Neural progenitor cell (in vitro differentiated cells): ENCODE data around the gene FRMD5. TPM values are rescaled to one million over a fixed set of nuclear protein-coding genes. Genes with fewer than 3 reads are reported as not detected.

Experiments
- DNase-seq: peaks from one replicate; pipeline ENCODE4 v3.0.0-alpha.2; 2016; ENCODE audit warnings: low spot score
- H2AFZ ChIP-seq: fragments of 200-600 bp; sonication (generic); replicated peaks from 2 replicates; pipeline ENCODE4 v1.6.1; 2016; ENCODE audit warnings: antibody characterized with exemption
- H3F3A ChIP-seq: fragments of 200-600 bp; sonication (generic); 2 replicates; pipeline ENCODE4 v1.6.1; 2016; ENCODE audit warnings: antibody characterized with exemption, low read depth
- H3K27ac ChIP-seq: fragments of 200-600 bp; sonication (generic); 2 replicates; pipeline ENCODE4 v1.5.1; 2016; ENCODE audit warnings: mild to moderate bottlenecking
- H3K27me3 ChIP-seq: fragments of 200-600 bp; sonication (generic); 2 replicates; pipeline ENCODE4 v1.6.1; 2016; ENCODE audit warnings: mild to moderate bottlenecking, moderate library complexity
- H3K36me3 ChIP-seq: fragments of 200-600 bp; sonication (generic); 2 replicates; pipeline ENCODE4 v1.5.1; 2016
- H3K4me1 ChIP-seq: fragments of 200-600 bp; sonication (generic); 2 replicates; pipeline ENCODE4 v1.6.1; 2016; ENCODE audit warnings: mixed run types
- H3K4me2 ChIP-seq: fragments of 200-600 bp; sonication (generic); 2 replicates; pipeline ENCODE4 v1.6.1; 2016
- H3K4me3 ChIP-seq: fragments of 200-600 bp; sonication (generic); 2 replicates; pipeline ENCODE4 v1.5.1; 2016
- H3K79me2 ChIP-seq: fragments of 200-600 bp; sonication (generic); 2 replicates; pipeline ENCODE4 v1.6.1; 2016; ENCODE audit warnings: low read depth
- H3K9ac ChIP-seq: fragments of 200-600 bp; sonication (generic); 2 replicates; pipeline ENCODE4 v1.6.1; 2016
- H3K9me3 ChIP-seq: fragments of 200-600 bp; sonication (generic); 2 replicates; pipeline ENCODE4 v1.5.1; 2016; ENCODE audit warnings: low read depth
- H4K20me1 ChIP-seq: fragments of 200-600 bp; sonication (generic); 2 replicates; pipeline ENCODE4 v1.6.1; 2016; ENCODE audit warnings: low read depth
- H3K27ac Mint-ChIP-seq: 3 replicates; pipeline ENCODE4 v1.8.0; 2021; ENCODE audit warnings: mixed read lengths
- H3K27me3 Mint-ChIP-seq: 2 replicates; pipeline ENCODE4 v1.8.0; 2022; ENCODE audit warnings: low read depth, mild to moderate bottlenecking, inconsistent platforms, moderate library complexity, mixed read lengths; ENCODE audit not compliant: insufficient read depth
- H3K36me3 Mint-ChIP-seq: 3 replicates; pipeline ENCODE4 v1.8.0; 2021; ENCODE audit warnings: mixed read lengths
- H3K4me1 Mint-ChIP-seq: 3 replicates; pipeline ENCODE4 v1.8.0; 2021; ENCODE audit warnings: mixed read lengths
- H3K4me3 Mint-ChIP-seq: 3 replicates; pipeline ENCODE4 v1.8.0; 2021; ENCODE audit warnings: mild to moderate bottlenecking, moderate library complexity, mixed read lengths
- H3K9me3 Mint-ChIP-seq: 3 replicates; pipeline ENCODE4 v1.8.0; 2020; ENCODE audit warnings: mixed read lengths
- EZH2 ChIP-seq: fragments of 200-600 bp; sonication (generic); IDR thresholded peaks from 2 replicates; pipeline ENCODE4 v1.6.1; 2017; ENCODE audit warnings: antibody characterized with exemption, mild to moderate bottlenecking, moderate library complexity
- EZH2phosphoT487 ChIP-seq: fragments of 200-600 bp; sonication (generic); IDR thresholded peaks from 2 replicates; pipeline ENCODE4 v1.6.1; 2017; ENCODE audit warnings: antibody characterized with exemption
- total RNA-seq: library from RNA; depleted of rRNA; stranded (reverse); fragments of >200 nt; gene quantifications from 2 replicates; pipeline ENCODE4 v1.2.3, GENCODE V29; 2015; ENCODE audit warnings: low replicate concordance
- TF ChIP-seq, protein P1 (sequence below): fragments of 200-600 bp; sonication (generic); IDR thresholded peaks from 2 replicates; pipeline ENCODE4 v1.5.1; 2017; ENCODE audit warnings: antibody characterized with exemption, mild to moderate bottlenecking

Gene FRMD5
- total RNA-seq, 1 donor from 2014 or later, result 10.1 TPM

DNA sequence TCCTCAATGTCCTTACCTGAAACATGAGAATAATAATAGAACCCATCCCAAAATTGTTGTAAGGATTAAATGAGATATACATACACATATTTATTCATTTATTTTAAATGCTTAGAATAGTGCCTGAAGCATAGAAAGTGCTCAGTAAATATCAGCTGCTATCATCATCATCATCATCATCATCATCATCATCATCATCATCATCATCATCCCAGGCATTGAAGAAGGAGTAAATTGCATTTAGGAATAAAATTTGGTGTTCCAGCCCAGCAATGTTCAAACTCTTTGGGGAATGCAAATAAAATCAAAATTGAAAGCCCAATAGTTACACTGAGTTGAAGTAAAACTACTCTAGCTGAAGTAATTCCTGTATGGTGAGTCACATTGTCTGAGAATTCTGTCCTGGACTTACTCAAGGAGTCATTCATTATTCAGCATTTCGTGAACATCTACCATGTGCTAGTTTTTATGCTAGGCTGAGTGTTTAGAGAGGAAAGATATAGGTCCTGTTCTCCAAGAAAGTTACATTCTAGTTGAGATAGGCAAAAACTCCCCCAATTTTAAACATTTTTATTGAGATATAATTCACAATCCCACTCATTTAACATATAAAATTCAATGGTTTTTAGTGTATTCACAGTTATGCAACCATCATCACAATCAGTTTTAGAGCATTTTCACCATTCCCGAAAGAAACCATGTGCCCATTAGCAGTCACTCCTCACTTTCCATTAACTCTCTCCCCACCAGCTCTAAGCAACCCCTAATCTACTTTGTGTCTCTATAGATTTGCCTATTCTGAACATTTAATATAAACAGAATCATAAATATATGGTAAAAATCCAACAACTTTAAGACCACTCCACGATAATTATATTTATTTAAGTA is 107.2 kb downstream of the FRMD5 start:
- H3K4me3 Mint-ChIP-seq, result no peak overlapping the region
- peaks cover 2% of the 10 kb centered on the region for H3K4me1 Mint-ChIP-seq
- Histone ChIP-seq H3F3A (no peaks in the 10 kb centered on the region), H3K4me3 (no peak overlapping the region), H3K27ac (no peak overlapping the region), H3K36me3 (no peaks in the 10 kb centered on the region), H3K9me3 (no peaks in the 10 kb centered on the region), H4K20me1 (no peaks in the 10 kb centered on the region), H3K4me1 (no peaks in the 10 kb centered on the region), H2AFZ (no peak overlapping the region), H3K9ac (no peak overlapping the region), H3K79me2 (no peaks in the 10 kb centered on the region), H3K4me2 (no peak overlapping the region), H3K27me3 (no peaks in the 10 kb centered on the region)
- no peak for DNase-seq
- TF ChIP-seq EZH2phosphoT487 (no peak), EZH2 (no peak)
- TF ChIP-seq, protein P1, sequence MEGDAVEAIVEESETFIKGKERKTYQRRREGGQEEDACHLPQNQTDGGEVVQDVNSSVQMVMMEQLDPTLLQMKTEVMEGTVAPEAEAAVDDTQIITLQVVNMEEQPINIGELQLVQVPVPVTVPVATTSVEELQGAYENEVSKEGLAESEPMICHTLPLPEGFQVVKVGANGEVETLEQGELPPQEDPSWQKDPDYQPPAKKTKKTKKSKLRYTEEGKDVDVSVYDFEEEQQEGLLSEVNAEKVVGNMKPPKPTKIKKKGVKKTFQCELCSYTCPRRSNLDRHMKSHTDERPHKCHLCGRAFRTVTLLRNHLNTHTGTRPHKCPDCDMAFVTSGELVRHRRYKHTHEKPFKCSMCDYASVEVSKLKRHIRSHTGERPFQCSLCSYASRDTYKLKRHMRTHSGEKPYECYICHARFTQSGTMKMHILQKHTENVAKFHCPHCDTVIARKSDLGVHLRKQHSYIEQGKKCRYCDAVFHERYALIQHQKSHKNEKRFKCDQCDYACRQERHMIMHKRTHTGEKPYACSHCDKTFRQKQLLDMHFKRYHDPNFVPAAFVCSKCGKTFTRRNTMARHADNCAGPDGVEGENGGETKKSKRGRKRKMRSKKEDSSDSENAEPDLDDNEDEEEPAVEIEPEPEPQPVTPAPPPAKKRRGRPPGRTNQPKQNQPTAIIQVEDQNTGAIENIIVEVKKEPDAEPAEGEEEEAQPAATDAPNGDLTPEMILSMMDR, result no peak
- no peaks in the 10 kb centered on the region for H3K27me3 Mint-ChIP-seq
- no peaks in the 10 kb centered on the region for H3K36me3 Mint-ChIP-seq
- no peaks in the 10 kb centered on the region for H3K9me3 Mint-ChIP-seq
- H3K27ac Mint-ChIP-seq, result no peak overlapping the region

DNA sequence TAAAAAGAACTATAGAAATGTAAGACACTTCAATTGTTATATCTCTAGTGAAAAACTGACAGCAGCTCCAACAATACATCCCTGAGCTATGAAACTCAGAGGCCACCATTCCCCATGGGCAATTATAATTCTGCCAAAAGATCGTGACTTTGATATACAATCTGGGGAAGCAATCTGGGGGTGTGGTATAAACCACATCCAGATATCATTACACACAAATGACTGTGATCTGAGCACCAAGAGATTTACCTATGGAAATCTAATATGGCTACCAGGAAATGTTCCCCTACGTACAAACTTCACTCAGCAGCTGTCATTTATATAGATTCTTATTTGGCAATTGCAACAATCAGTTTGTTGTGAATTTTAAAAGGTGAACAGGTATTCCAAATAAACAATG is 110.3 kb downstream of the FRMD5 start:
- Mint-ChIP-seq H3K36me3 (no peaks in the 10 kb centered on the region), H3K27me3 (no peaks in the 10 kb centered on the region), H3K4me1 (no peaks in the 10 kb centered on the region), H3K27ac (no peak overlapping the region), H3K9me3 (no peaks in the 10 kb centered on the region), H3K4me3 (no peak overlapping the region)
- Histone ChIP-seq H3K9ac (no peak overlapping the region), H4K20me1 (no peaks in the 10 kb centered on the region), H3K79me2 (no peaks in the 10 kb centered on the region), H3K36me3 (no peaks in the 10 kb centered on the region), H3F3A (no peaks in the 10 kb centered on the region), H3K27ac (no peak overlapping the region), H3K4me1 (no peaks in the 10 kb centered on the region), H3K4me2 (no peak overlapping the region), H3K27me3 (no peaks in the 10 kb centered on the region), H3K4me3 (no peak overlapping the region), H3K9me3 (no peaks in the 10 kb centered on the region), H2AFZ (no peak overlapping the region)
- TF ChIP-seq EZH2phosphoT487 (no peak), EZH2 (no peak)
- TF ChIP-seq, protein P1, result no peak
- no peak for DNase-seq

DNA sequence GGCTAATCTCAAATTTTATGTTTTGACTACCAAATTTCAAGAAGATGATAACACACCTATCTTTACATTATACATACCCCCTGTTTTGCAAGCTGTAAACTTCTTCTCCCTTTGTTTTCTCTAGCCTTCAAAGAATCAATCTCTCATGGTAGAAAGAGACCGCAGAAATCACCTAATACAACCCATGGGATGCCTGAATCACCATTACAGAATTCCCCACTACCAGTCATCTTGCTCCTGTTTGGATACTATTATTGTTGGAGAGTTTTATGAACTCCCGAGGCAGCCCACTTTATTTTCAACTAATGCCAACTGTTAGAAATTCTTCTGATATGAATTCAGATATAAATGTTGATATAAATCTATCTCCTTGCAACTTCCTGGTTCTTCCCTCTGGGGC is 110.9 kb downstream of the FRMD5 start:
- H3K27ac Mint-ChIP-seq, result no peak overlapping the region
- no peaks in the 10 kb centered on the region for H4K20me1 ChIP-seq

More for the DNA sequence above, 110.9 kb downstream of the FRMD5 start:
- no peaks in the 10 kb centered on the region for H3K27me3 Mint-ChIP-seq
- Histone ChIP-seq H3K9ac (no peak overlapping the region), H3K4me3 (no peak overlapping the region), H3K4me1 (no peaks in the 10 kb centered on the region), H3K27ac (no peak overlapping the region), H3K4me2 (no peak overlapping the region), H3F3A (no peaks in the 10 kb centered on the region), H3K27me3 (no peaks in the 10 kb centered on the region), H3K79me2 (no peaks in the 10 kb centered on the region), H3K36me3 (no peaks in the 10 kb centered on the region), H2AFZ (no peak overlapping the region), H3K9me3 (no peaks in the 10 kb centered on the region)
- H3K4me3 Mint-ChIP-seq, result no peak overlapping the region
- no peak for DNase-seq
- no peaks in the 10 kb centered on the region for H3K9me3 Mint-ChIP-seq
- TF ChIP-seq EZH2phosphoT487, result no peak
- TF ChIP-seq EZH2, result no peak
- TF ChIP-seq, protein P1, result no peak
- no peaks in the 10 kb centered on the region for H3K36me3 Mint-ChIP-seq
- H3K4me1 Mint-ChIP-seq, result no peaks in the 10 kb centered on the region
